HepG2 (cell line): ENCODE data around the gene ZC3H8. TPM values are rescaled to one million over a fixed set of nuclear protein-coding genes. Genes with fewer than 3 reads are reported as not detected.

Experiments
- ADNP ChIP-seq: sonication (generic); formaldehyde crosslinking; IDR thresholded peaks from 2 replicates; pipeline ENCODE4 v1.4.0; 2020; ENCODE audit warnings: missing genetic modification reagents
- ASH2L ChIP-seq: fragments of 300-600, 200-600 bp; sonication (generic); IDR thresholded peaks from 2 replicates; pipeline ENCODE4 v1.7.0; 2017; ENCODE audit warnings: low read depth, mild to moderate bottlenecking, moderate library complexity, mixed read lengths, low read length; ENCODE audit not compliant: insufficient read length
- BORCS8-MEF2B ChIP-seq: sonication (generic); formaldehyde crosslinking; IDR thresholded peaks from 2 replicates; pipeline ENCODE4 v1.8.0; 2022; ENCODE audit warnings: mild to moderate bottlenecking, missing genetic modification reagents
- CCAR2 ChIP-seq: fragments of 200-400 bp; formaldehyde crosslinking; optimal IDR thresholded peaks from 2 replicates; pipeline ENCODE3; 2018; ENCODE audit warnings: low read depth, mild to moderate bottlenecking, low read length, moderate library complexity
- GPN1 ChIP-seq: sonication (generic); formaldehyde crosslinking; IDR thresholded peaks from 2 replicates; pipeline ENCODE4 v1.5.1; 2020; ENCODE audit warnings: missing genetic modification reagents, borderline replicate concordance
- GTF3A ChIP-seq: sonication (generic); formaldehyde crosslinking; conservative IDR thresholded peaks from 2 replicates; pipeline ENCODE4 v1.4.0; 2020; ENCODE audit warnings: mild to moderate bottlenecking, missing genetic modification reagents
- HCFC1 ChIP-seq: fragments of 150-350 bp; IDR thresholded peaks from 2 replicates; pipeline ENCODE4 v1.6.1; 2014; ENCODE audit warnings: low read depth, low read length
- MAFG ChIP-seq: sonication (generic); formaldehyde crosslinking; IDR thresholded peaks from 2 replicates; pipeline ENCODE4 v1.5.1; 2020; ENCODE audit warnings: mild to moderate bottlenecking, missing genetic modification reagents
- NBN ChIP-seq: fragments of 450-650 bp; conservative IDR thresholded peaks from 2 replicates; pipeline ENCODE4 v1.6.1; 2017
- PRMT3 ChIP-seq: sonication (generic); formaldehyde crosslinking; IDR thresholded peaks from 2 replicates; pipeline ENCODE4 v1.8.1; 2022; ENCODE audit warnings: low read depth, mild to moderate bottlenecking, moderate library complexity, missing genetic modification reagents, borderline replicate concordance
- RFXANK ChIP-seq: IDR thresholded peaks from 2 replicates; pipeline ENCODE4 v1.6.1; 2016
- SCMH1 ChIP-seq: sonication (generic); formaldehyde crosslinking; IDR thresholded peaks from 2 replicates; pipeline ENCODE4 v1.9.0; 2021; ENCODE audit warnings: missing genetic modification reagents, mild to moderate bottlenecking, borderline replicate concordance
- SETDB1 ChIP-seq: sonication (generic); formaldehyde crosslinking; IDR thresholded peaks from 2 replicates; pipeline ENCODE4 v1.5.1; 2020; ENCODE audit warnings: missing genetic modification reagents, mild to moderate bottlenecking, borderline replicate concordance
- TEAD3 ChIP-seq: optimal IDR thresholded peaks from 2 replicates; pipeline ENCODE3; 2016; ENCODE audit warnings: borderline replicate concordance
- ZC3H13 ChIP-seq: sonication (generic); formaldehyde crosslinking; IDR thresholded peaks from 2 replicates; pipeline ENCODE4 v1.8.1; 2023; ENCODE audit warnings: mild to moderate bottlenecking, missing genetic modification reagents, moderate library complexity
- ZFYVE20 ChIP-seq: sonication (generic); formaldehyde crosslinking; IDR thresholded peaks from 2 replicates; pipeline ENCODE4 v1.8.0; 2023; ENCODE audit warnings: low read depth, mild to moderate bottlenecking, moderate library complexity, missing genetic modification reagents, borderline replicate concordance
- ZNF180 ChIP-seq: sonication (generic); formaldehyde crosslinking; IDR thresholded peaks from 2 replicates; pipeline ENCODE4 v1.4.0; 2020; ENCODE audit warnings: low read depth, missing genetic modification reagents, borderline replicate concordance
- ZNF292 ChIP-seq: sonication (generic); formaldehyde crosslinking; IDR thresholded peaks from 2 replicates; pipeline ENCODE4 v1.8.1; 2022; ENCODE audit warnings: mild to moderate bottlenecking, low read depth, missing genetic modification reagents, borderline replicate concordance
- ZNF44 ChIP-seq: sonication (generic); formaldehyde crosslinking; IDR thresholded peaks from 2 replicates; pipeline ENCODE4 v1.5.1; 2020; ENCODE audit warnings: mild to moderate bottlenecking, missing genetic modification reagents
- ZNF570 ChIP-seq: sonication (generic); formaldehyde crosslinking; IDR thresholded peaks from 2 replicates; pipeline ENCODE4 v1.4.0; 2020; ENCODE audit warnings: mild to moderate bottlenecking, missing genetic modification reagents, borderline replicate concordance
- ZNF598 ChIP-seq: sonication (generic); formaldehyde crosslinking; IDR thresholded peaks from 2 replicates; pipeline ENCODE4 v1.5.1; 2020; ENCODE audit warnings: mild to moderate bottlenecking, missing genetic modification reagents, borderline replicate concordance
- polyA plus RNA-seq, 8 experiments: library from polyadenylated mRNA; depleted of rRNA in 3 of 8; stranded (reverse) in 7 of 8; unstranded in 1 of 8; fragments of >200 nt; fragmentation: Illumina TruSeq in 4 of 8; extraction: Trizol in 4 of 8; gene quantifications; 2 replicates each; pipeline versions ENCODE4 v1.2.1 to v1.2.3, GENCODE V29; 2011 to 2016; ENCODE audit warnings: low read depth in 4 of 8, missing spikeins in 1 of 8, mixed read lengths in 1 of 8; ENCODE audit not compliant: insufficient read depth in 1 of 8
- total RNA-seq, 5 experiments: library from RNA; depleted of rRNA; stranded (reverse); fragments of >200 nt; fragmentation: Illumina TruSeq; extraction: Trizol; gene quantifications; 2 replicates each; pipeline ENCODE4 v1.2.3, GENCODE V29; 2016; ENCODE audit warnings: low read depth in 1 of 5
- TF ChIP-seq, protein P1 (sequence below): sonication (generic); formaldehyde crosslinking; IDR thresholded peaks from 2 replicates; pipeline ENCODE4 v1.4.0; 2020; ENCODE audit warnings: missing genetic modification reagents
- TF ChIP-seq, protein P2 (sequence below): sonication (generic); formaldehyde crosslinking; IDR thresholded peaks from 2 replicates; pipeline ENCODE4 v1.5.0; 2020; ENCODE audit warnings: mild to moderate bottlenecking, missing genetic modification reagents, borderline replicate concordance

The ZC3H8 gene
- total and polyA plus RNA-seq, 2 of the 13 experiments (the other 11 are each of a cell fraction or from before 2014, with no cell fraction given): 4.5 to 17.0 TPM

DNA sequence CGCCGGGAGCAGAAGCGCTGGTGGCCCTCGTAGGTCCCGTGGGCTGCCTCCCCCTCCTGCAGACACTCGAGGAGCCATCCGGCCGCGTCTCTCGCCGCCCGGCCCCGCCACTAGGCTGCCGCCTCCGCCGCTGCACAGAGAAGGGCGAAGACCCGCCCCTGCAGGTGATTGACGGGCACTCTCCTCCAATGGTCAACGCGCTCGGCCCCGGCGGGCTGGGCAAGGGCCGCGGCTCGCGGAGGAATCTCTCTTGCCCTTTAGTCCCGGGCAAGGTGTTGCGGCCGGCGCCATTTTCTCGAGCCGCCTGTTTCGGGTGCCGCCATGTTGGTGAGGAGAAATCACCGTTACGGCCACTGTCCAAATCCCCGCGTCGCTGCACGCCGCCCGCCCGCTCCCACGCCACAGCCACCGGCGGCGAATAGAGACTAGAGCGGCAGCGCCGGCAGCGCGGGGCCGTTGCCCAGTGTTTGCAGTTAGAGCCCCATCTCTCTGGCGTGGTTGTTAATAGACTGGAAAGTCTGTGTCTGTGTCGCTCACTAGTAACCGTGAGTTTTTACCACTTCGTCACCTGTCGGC is 20.6 kb upstream of the ZC3H8 start, which contains the start of gene ZC3H6 (continued):
- TF ChIP-seq, protein P1, sequence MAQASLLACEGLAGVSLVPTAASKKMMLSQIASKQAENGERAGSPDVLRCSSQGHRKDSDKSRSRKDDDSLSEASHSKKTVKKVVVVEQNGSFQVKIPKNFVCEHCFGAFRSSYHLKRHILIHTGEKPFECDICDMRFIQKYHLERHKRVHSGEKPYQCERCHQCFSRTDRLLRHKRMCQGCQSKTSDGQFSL (CRISPR knock-in tag): peak; percentile 73; the same call in 1 of the 2 replicates
- peak; percentile 92 for TF ChIP-seq ASH2L
- TF ChIP-seq CCAR2: peak; percentile 69
- TF ChIP-seq BORCS8-MEF2B (CRISPR knock-in tag): peak; percentile 96
- TF ChIP-seq ZC3H13 (CRISPR knock-in tag): peak; percentile 94
- no peak for TF ChIP-seq ADNP (CRISPR knock-in tag)
- peak; percentile 91; the same call in 1 of the 2 replicates for TF ChIP-seq ZNF292 (CRISPR knock-in tag)
- TF ChIP-seq ZNF180 (CRISPR knock-in tag): no peak
- peak; percentile 97 for TF ChIP-seq GTF3A (CRISPR knock-in tag)
- TF ChIP-seq SCMH1 (CRISPR knock-in tag): no peak
- peak; percentile 92 for TF ChIP-seq RFXANK (CRISPR knock-in tag)
- no peak for TF ChIP-seq SETDB1 (CRISPR knock-in tag)
- no peak for TF ChIP-seq NBN
- peak; percentile 87 for TF ChIP-seq ZFYVE20 (CRISPR knock-in tag)
- peak; percentile 98 for TF ChIP-seq ZNF598
- TF ChIP-seq GPN1 (CRISPR knock-in tag): peak; percentile 57; the same call in 1 of the 2 replicates
- TF ChIP-seq PRMT3 (CRISPR knock-in tag): peak; percentile 98
- TF ChIP-seq TEAD3 (CRISPR knock-in tag): peak; percentile 92
- no peak; the same call in 1 of the 2 replicates for TF ChIP-seq ZNF44 (CRISPR knock-in tag)
- TF ChIP-seq, protein P2, sequence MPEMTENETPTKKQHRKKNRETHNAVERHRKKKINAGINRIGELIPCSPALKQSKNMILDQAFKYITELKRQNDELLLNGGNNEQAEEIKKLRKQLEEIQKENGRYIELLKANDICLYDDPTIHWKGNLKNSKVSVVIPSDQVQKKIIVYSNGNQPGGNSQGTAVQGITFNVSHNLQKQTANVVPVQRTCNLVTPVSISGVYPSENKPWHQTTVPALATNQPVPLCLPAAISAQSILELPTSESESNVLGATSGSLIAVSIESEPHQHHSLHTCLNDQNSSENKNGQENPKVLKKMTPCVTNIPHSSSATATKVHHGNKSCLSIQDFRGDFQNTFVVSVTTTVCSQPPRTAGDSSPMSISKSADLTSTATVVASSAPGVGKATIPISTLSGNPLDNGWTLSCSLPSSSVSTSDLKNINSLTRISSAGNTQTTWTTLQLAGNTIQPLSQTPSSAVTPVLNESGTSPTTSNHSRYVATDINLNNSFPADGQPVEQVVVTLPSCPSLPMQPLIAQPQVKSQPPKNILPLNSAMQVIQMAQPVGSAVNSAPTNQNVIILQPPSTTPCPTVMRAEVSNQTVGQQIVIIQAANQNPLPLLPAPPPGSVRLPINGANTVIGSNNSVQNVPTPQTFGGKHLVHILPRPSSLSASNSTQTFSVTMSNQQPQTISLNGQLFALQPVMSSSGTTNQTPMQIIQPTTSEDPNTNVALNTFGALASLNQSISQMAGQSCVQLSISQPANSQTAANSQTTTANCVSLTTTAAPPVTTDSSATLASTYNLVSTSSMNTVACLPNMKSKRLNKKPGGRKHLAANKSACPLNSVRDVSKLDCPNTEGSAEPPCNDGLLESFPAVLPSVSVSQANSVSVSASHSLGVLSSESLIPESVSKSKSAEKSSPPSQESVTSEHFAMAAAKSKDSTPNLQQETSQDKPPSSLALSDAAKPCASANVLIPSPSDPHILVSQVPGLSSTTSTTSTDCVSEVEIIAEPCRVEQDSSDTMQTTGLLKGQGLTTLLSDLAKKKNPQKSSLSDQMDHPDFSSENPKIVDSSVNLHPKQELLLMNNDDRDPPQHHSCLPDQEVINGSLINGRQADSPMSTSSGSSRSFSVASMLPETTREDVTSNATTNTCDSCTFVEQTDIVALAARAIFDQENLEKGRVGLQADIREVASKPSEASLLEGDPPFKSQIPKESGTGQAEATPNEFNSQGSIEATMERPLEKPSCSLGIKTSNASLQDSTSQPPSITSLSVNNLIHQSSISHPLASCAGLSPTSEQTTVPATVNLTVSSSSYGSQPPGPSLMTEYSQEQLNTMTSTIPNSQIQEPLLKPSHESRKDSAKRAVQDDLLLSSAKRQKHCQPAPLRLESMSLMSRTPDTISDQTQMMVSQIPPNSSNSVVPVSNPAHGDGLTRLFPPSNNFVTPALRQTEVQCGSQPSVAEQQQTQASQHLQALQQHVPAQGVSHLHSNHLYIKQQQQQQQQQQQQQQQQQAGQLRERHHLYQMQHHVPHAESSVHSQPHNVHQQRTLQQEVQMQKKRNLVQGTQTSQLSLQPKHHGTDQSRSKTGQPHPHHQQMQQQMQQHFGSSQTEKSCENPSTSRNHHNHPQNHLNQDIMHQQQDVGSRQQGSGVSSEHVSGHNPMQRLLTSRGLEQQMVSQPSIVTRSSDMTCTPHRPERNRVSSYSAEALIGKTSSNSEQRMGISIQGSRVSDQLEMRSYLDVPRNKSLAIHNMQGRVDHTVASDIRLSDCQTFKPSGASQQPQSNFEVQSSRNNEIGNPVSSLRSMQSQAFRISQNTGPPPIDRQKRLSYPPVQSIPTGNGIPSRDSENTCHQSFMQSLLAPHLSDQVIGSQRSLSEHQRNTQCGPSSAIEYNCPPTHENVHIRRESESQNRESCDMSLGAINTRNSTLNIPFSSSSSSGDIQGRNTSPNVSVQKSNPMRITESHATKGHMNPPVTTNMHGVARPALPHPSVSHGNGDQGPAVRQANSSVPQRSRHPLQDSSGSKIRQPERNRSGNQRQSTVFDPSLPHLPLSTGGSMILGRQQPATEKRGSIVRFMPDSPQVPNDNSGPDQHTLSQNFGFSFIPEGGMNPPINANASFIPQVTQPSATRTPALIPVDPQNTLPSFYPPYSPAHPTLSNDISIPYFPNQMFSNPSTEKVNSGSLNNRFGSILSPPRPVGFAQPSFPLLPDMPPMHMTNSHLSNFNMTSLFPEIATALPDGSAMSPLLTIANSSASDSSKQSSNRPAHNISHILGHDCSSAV (CRISPR knock-in tag): peak; percentile 50; the same call in 1 of the 2 replicates
- peak; percentile 53 for TF ChIP-seq HCFC1
- no peak for TF ChIP-seq MAFG (CRISPR knock-in tag)
- TF ChIP-seq ZNF570 (CRISPR knock-in tag): peak; percentile 82; the same call in 1 of the 2 replicates
